ENCODE results near the gene SH3PXD2A.

SH3PXD2A gene

GRCh38 chr10:103546401-103546800 is 309.0 kb downstream of the SH3PXD2A start:
- no peak for DNase-seq (ENCODE audit: low read depth in 2 of 2)

GRCh38 chr10:103545771-103546281 is 309.6 kb downstream of the SH3PXD2A start:
- DNase-seq (ENCODE audit: low read depth in 2 of 2), result no peak

- no peak for DNase-seq (ENCODE audit: low read depth in 2 of 2)
These were observed 310.0 kb downstream of the SH3PXD2A start for GRCh38 chr10:103545366-103545765.

DNA sequence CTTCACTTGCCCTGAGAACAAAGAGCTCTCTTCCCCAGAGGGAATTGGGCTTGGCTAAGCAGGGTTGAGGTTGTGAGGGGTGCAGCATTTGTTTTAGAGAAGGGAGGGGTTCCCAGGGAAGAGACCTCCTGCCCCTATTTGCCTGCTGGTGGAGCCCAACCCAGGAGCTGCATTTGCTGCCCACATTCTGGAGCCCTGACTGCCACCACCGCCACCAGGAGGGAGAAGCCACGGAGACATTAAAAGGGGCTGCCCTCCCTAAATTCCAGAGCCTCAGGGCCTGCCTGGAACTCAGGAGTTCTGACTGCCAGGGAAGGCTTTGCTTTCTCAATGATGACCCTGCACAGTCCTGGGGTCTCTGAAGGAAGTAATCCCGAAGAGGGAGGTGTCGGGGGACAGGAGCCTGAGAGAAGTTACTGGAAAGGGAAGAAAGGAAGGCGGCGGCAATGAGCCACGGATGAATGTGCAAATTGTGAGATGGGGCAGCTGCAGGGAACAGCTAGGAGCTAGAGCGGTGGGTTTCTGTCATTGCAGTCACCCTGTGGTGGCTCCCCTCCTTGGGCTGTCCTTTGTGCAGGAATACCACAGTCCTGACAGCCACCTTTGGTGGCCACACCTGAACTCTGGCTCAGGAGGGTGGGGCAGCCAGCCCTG is 310.6 kb downstream of the SH3PXD2A start:
- DNase-seq (ENCODE audit: low read depth in 2 of 2), result no peak

Measured in fibroblast of skin of left biceps (primary cell).